GM04504 (cell line): ENCODE results near the gene PRDM4.
"Not testable (repeated sequence)": the region's sequence is repeated elsewhere in the genome, so short reads cannot be mapped to it uniquely, and the experiment has no call there.

Source experiments
- DNase-seq: peaks from one replicate; pipeline ENCODE4 v3.0.0-alpha.2; 2012; ENCODE audit warnings: low read depth

The PRDM4 gene

GRCh38 chr12:107767466-107767865 lies 6.5 kb upstream of the PRDM4 start:
- DNase-seq, result no peak

GRCh38 chr12:107765316-107765715 lies 4.4 kb upstream of the PRDM4 start:
- DNase-seq, result no peak

- no peak for DNase-seq
Observed at GRCh38 chr12:107764626-107765025, 3.7 kb upstream of the PRDM4 start.

- DNase-seq, result no peak
Observed at GRCh38 chr12:107762874-107763273, 1.9 kb upstream of the PRDM4 start.

- no peak for DNase-seq
Observed at GRCh38 chr12:107761502-107761904, 566 bp upstream of the PRDM4 start.

GRCh38 chr12:107760207-107760808 lies 629 bp downstream of the PRDM4 start:
- DNase-seq, result no peak

- peak; percentile 74 for DNase-seq
Observed at GRCh38 chr12:107759410-107759809, 1.5 kb downstream of the PRDM4 start.

- DNase-seq, result peak; percentile 37
Observed at GRCh38 chr12:107749083-107749482, 11.9 kb downstream of the PRDM4 start.

GRCh38 chr12:107748472-107748871 lies 12.5 kb downstream of the PRDM4 start:
- DNase-seq, result peak; percentile 46

- DNase-seq, result no peak
Observed at GRCh38 chr12:107736914-107737313, 24.0 kb downstream of the PRDM4 start.

GRCh38 chr12:107735763-107736162 lies 25.2 kb downstream of the PRDM4 start:
- no peak for DNase-seq

- no peak for DNase-seq
Observed at GRCh38 chr12:107734139-107734538, 26.8 kb downstream of the PRDM4 start.

GRCh38 chr12:107732365-107732764 lies 28.6 kb downstream of the PRDM4 start:
- DNase-seq, result no peak

- no peak for DNase-seq
Observed at GRCh38 chr12:107731366-107731765, 29.6 kb downstream of the PRDM4 start.

- no peak for DNase-seq
Observed at GRCh38 chr12:107730618-107731341, 30.2 kb downstream of the PRDM4 start.

- not testable (repeated sequence) for DNase-seq
Observed at GRCh38 chr12:107727742-107728141, 33.2 kb downstream of the PRDM4 start.

GRCh38 chr12:107727327-107727726 lies 33.6 kb downstream of the PRDM4 start:
- DNase-seq, result not testable (repeated sequence)

GRCh38 chr12:107718606-107719005 lies 42.3 kb downstream of the PRDM4 start:
- DNase-seq, result no peak

GRCh38 chr12:107715780-107716179 lies 45.2 kb downstream of the PRDM4 start:
- no peak for DNase-seq

GRCh38 chr12:107705522-107705921 lies 55.4 kb downstream of the PRDM4 start:
- DNase-seq, result not testable (repeated sequence)

GRCh38 chr12:107704041-107704440 lies 56.9 kb downstream of the PRDM4 start:
- DNase-seq, result no peak

- no peak for DNase-seq
Observed at GRCh38 chr12:107702106-107702505, 58.8 kb downstream of the PRDM4 start.

- not testable (repeated sequence) for DNase-seq
Observed at GRCh38 chr12:107695772-107696171, 65.2 kb downstream of the PRDM4 start.
